Activated T-helper 9 cell treated with anti-CD3 and anti-CD28 coated beads, Interleukin-2, amount 50 U/mL, for 16 hours (primary cell): Measurements from ENCODE around the gene PWP2.
"Not testable (repeated sequence)": the region's sequence is repeated elsewhere in the genome, so short reads cannot be mapped to it uniquely, and the experiment has no call there.

ENCODE experiments used
- DNase-seq: peaks from one replicate; pipeline ENCODE4 v3.0.0-alpha.2; 2020; ENCODE audit warnings: low read depth

Gene PWP2

DNA sequence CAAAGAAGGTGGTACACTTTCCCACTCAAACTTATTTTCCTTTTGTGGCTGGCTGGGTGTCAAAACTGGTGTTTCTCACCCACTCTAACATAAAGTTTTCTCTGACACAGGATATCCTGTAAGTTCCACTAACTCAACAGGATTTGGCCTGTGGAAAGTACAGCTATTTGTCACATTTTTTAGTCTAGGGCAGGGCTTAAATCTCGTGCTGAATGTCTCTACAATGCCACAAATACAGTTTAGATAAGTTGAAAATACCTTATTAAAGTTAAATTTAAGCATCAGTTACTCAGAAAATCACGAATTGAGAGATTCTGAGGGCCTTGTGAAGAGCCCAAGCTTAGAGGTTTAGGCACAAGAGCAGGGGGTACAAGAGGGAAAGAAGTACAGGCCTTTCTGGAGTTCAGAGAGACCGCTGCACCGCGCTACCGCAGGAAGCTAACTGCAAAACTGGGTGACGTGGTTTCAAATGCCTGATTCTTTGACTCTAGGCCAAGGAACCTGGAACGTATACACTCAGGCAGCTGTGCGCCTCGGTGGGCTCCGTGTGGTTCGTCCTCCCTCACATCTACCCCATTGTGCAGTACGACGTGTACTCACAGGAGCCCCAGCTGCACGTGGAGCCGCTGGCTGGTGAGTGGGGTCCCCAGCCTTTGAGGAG, 23.4 kb upstream of the PWP2 start:
- DNase-seq: peak; percentile 21

DNA sequence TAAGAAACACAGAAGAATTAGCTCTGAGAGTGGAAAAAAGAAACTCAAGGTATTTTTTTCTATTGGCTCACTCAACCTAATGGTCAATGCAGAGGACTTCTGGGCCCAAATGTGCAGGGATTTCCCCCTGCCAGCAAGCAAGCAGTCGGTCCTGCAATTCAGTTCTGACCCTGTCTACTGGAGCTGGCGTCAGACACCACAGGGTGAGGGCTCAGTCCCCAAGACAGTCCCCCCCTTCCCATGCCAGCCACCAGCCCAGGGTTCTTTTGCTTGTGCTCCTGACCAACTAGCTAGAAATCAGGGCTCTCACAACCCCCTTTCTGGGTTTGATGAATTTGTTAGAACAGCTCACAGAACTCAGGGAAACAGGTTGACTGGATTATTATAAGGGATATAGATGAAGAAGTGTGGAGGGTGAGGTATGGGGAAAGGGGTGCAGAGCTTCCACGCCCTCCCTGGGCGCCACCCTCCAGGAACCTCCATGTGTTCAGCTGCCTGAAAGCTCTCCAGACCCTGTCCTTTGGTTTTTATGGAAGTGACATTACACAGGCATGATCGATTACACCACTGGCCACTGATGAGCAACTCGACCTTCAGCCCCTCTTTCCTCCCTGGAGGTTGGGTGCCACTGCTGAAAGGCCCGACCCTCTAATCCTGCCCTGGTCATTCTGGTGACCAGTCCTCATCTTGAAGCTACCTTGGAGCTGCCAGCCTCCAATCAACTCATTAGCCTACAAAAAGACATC, 22.5 kb upstream of the PWP2 start:
- no peak for DNase-seq

DNA sequence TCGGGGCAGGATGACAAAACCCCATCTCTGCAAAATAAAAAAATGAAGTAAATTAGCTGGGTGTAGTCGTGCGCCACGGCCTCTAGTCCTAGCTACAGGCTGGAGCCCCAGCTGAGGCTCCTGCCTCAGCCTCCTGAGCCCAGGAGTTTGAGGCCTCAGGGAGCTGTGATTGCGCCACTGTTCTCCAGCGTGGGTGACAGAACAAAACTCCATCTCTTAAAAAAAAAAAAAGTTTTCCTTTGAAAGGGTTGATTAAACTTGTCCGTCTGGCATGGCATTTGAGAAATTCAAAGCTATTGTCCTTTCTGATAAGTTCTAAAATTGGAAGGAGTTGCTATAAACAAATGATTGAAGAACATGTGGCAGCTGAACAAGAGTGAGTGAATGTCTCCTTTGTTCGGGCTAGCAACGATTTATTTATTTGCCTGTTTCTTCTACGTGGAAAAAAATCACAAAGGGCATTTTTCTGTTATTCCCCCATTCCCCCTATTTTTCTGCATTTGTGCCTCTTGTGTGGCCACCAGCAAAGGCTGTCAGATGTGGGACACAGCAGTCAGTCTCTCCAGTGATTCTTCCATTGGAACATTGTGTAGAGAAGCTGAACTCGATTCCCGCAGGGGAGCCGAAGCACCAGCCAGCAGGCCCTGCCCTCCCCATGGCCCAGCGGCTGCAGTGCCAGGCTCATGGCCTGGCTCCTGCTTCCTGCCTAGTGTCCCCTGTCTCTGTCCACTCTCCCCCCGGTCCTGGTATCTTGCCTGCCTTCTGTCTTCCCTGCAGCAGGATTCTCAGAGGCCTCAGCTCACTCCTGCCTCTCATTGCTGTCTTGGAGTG, 21.5 kb upstream of the PWP2 start:
- DNase-seq: no peak

DNA sequence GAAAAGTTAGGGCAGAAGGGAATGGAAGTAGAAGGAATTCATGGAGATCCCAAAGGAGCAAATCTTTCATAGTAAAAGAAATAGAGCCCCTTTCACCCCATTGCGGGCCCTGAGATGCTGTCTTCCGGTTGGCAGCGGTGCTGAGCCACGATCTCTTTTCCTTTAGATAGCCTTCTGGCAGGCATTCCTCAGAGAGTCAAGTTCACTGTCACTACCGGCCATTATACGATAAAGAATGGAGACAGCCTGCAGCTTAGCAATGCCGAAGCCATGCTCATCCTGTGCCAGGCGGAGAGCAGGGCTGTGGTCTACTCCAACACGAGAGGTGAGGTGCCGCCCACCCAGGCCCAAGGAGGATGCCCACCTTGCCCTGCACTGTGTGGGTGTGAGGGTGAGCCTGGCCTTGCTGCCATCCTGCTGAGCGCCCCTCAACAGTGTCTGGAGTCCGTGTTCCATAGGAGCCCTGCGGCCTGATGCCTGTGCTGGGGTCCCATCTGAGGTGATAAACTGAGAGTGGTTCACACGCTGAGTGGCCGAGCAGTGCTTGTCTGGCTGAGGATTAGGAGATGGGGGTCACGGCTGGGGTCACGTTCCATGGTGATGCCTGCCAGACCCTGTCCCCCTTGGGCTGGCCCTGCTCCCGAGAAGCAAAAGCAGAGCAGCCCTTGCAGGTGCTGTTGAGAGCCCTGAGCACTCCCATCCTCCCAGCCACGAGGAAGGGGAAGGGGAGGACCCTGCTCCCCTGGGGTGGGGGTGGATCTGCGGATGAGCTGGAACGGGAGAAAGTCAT, 20.4 kb upstream of the PWP2 start:
- no peak for DNase-seq

DNA sequence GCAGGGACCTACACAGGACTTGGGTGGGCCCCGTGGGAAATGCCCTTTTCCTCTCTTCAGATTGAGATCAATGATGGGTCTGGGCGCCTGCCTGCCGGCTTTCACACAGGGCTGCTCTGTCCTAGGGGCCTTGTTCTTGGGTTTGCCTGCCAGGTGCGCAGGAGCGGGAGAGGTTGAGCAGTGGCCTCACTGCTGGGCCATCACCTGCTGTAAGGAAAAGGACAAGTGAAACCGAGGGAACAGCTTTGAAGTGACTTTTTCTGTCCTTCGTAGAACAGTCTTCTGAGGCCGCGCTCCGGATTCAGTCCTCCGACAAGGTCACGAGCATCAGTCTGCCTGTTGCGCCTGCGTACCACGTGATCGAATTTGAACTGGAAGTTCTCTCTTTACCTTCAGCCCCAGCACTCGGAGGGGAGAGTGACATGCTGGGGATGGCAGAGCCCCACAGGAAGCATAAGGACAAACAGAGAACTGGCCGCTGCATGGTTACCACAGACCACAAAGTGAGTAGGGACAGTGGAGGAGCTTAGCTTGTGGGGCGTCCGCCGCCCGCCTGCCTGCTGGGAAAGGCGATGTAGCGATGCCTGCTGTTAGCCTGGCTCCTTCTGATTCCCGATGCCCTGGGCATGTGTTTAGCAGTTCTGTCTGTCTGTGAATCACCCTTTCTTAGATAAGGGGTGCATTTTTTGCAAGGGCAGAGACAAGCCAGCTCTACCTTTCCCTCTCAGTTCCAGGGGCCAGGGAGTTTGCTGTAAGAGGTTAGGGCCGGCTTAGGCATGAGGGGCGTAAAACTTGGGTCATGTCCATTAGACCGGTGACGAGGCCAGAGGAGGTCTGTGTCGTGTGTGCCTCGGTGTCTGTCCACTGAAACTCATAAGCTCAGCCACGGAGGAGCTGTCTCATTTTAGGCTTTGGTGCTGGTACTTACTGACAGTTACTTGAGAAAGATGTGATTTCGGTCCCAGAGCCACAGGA, 19.5 kb upstream of the PWP2 start:
- no peak for DNase-seq

DNA sequence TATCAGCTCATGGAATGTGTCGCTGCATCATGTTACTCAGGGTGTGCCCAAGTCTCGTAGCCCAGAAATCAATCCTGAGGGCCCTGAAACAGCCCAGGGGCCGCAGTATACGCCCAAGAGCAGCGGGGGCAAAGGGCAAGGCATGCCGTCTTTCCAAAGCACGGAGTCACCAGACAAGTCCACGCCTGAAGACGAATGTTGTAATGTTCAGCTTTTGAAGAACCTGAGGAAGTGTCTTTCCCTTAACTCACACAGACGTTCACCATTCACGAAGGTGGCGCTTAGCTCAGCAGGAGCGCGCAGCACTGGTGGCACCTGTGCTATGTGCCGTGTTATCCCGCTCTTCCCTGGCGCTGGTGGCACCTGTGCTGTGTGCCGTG, 18.8 kb upstream of the PWP2 start:
- DNase-seq: no peak

DNA sequence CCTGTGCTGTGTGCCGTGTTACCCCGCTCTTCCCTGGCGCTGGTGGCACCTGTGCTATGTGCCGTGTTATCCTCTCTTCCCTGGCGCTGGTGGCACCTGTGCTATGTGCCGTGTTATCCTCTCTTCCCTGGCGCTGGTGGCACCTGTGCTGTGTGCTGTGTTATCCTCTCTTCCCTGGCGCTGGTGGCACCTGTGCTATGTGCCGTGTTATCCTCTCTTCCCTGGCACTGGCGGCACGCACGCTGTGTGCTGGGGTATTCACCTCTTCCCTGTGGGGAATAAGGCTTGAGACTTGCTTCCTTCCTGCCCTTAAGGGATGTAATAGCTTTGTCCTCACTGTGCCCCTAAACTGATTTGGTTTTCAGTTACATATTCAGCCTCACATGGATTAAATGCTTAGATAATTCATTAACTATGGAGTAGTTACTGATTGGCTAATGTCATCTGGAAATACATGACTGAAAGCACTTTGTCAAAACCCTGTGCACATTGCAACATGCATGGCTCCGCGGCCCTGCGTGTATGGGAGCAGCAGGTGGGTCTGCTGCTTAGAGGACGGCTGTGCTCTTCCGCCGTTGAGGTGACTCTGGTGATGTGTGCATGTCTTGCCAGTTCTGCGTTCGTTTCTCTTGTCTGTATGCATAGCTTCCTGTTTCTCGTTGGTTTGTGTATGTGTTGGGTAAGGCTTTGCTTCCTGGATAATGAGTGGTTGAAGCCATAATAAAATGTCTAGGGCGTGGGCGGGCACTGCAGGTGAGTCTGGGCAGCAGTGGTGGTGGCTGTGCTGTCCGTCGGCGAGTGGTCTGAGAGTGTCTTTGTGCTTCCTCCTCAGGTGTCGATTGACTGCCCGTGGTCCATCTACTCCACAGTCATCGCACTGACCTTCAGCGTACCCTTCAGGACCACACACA, 17.9 kb upstream of the PWP2 start:
- DNase-seq: no peak

DNA sequence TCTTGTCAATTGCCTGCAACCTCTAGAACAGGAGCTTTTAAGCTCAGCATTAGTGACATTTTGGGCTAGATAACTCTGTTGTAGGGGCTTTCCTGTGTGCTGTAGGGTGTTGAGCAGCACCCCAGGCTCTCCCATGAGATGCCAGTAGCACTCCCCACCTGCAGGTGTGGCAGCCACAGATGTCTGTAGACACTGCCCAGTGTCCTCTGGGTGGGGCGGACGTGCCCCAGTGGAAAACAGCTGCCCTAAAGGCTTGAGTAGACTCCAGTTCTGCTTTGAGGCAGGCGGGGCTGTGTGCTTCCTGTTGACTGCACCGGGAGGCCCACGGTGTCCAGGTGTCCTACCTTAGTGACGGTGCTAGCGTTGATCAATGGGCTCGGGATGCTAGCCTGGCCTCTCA, 16.9 kb upstream of the PWP2 start:
- DNase-seq: no peak

DNA sequence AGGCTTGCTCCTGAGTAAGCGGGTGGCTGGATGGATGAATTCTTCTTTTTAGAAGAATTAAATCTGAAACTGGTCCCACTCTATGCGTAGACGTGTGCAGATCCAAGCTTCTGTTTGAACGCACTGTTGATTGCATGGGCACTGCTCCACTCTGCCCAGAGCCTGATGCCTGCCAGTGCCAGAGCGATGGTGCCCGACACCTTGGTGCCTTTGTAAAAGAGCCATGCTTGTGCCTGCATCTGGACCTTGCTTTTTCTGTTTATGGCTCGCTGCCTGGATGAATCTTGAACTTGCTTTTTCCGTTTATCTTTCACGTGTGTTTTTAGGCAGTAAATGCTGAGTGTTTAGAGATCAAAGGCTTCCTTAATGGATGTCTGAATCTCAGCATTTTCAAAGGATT, 15.0 kb upstream of the PWP2 start:
- DNase-seq: no peak

DNA sequence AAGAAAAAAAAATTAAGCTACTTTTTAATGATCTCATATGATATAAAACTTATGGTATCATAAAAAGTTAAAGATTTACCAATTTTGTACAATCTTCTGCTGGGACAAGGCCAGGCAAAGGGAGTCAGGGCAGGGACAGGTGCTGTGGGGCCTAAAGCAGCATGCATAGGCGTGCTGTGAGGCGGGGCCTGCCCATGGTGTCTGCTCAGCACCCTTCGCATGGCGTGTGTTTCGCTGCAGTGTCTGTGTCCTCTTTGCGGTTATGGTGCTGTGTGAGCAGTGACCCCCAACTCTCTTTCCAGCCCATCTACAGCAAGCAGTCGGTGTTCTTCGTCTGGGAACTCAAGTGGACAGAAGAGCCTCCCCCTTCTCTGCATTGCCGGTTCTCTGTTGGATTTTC, 13.4 kb upstream of the PWP2 start:
- DNase-seq: no peak

DNA sequence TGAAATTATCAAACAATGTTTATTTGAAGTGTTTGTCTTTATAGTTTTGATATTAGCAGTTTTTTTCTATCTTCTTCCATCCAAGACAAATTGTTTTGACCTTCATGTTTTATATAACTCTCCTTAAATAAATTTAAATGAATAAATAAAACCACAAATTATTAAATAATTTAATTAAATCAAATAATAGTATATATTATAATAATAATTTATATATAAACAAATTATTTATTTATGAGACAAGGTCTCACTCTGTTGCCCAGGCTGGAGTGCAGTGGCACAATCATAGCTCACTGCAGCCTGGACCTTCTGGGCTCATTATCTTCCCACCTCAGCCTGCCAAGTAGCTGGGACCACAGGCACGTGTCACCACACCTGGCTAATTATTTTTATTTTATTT, 12.4 kb upstream of the PWP2 start:
- no peak for DNase-seq

DNA sequence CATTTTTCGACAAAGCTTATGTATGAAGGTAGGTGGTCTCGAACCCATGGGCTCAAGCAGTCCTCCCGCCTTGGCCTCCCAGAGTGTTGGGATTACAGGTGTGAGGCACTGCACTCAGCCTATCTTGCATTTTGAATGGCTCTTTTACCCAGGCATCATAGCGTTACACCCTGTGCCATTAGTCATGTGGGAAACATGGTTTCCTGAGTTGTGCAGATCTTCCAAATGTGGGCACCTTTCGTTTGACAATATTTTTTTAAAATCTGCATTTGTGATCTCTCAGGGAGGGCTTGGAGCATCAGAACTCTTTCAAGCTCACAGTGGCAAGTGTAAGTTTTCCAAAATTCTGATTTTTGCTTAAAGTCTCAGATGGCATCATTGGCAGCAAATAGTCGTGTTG, 8.7 kb upstream of the PWP2 start:
- not testable (repeated sequence) for DNase-seq

DNA sequence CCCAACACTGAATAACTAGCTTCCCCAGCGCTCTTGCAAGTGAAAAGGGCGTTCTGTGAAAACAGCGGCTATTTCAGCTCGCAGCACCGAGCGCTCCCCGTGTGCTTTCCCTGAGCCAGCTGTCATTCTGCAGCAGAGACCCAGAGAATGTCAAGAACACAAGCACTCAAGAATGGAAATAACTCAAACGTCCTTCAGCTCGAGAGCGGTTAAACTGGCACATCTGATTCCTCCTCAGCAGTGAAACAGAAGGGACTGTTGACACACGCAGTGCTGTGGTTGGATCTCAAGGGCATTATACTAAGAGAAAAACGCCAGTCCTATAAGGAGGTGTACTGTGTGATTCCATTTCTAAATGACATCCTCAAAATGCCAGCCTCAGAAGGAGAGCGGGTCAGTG, 8.2 kb upstream of the PWP2 start:
- DNase-seq: not testable (repeated sequence)

DNA sequence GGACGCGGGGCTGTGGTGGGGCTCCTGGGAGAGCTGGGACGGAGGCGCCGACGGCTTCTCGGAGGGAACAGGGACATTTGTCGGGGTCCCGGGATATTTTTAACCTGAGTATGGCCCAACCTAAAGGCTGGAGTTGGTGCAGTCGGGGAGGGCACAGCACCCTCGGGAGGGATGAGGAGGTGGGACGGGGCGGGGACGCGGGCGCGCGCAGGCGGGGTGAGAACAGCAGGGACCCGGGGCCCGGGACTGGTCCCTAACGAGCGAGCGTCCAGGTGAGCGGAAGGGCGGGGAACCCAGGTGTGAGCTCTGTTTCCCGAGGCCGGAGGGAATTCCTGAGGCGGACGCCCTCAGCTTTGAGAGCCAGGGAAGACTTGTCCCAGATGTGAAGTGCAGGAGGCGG, 390 bp downstream of the PWP2 start:
- DNase-seq: not testable (repeated sequence)

DNA sequence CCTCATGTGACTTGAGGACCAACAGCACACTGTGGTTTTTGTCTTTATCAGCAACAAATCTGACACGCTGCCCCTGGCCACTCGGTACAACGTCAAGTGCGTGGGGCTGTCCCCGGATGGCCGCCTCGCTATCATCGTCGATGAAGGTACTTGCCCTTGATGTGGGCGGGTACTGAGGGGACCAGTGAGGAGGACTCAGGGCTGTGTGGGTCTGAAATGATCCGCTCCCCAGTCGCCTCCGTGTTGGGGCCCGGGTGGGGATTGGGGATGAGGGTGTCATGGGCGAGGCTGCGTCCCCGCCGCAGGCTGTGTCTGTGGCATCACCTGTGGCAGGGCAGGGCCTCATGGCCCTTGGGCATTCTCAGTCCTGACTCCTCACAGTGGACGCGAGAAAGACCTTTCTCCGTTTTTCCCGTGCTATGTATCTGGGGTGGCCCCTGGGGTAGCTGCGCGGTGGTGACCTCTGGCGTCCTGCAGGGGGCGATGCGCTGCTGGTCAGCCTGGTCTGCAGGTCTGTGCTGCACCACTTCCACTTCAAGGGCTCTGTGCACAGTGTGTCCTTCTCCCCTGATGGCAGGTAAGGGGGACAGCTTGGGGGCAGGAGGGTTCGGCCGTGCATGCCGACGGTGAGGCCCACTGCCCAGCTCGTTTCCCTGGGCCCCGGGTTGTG, 6.6 kb downstream of the PWP2 start:
- not testable (repeated sequence) for DNase-seq

DNA sequence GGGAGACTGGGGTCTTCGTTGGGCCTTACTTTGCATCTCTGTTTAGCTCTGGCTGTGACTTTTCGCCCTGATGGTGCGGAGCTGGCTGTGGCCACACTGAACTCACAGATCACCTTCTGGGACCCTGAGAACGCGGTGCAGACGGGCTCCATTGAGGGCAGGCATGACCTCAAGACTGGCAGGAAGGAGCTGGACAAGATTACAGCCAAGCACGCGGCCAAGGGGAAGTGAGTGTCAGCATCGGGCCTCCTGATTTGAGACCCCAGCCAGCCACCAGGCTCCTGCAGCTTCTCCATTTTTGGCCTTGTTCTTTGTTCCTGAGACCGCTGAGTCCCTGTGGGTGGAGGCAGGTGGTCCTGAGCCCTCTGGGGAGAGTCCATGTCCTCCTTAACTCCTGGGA, 14.9 kb downstream of the PWP2 start:
- not testable (repeated sequence) for DNase-seq

DNA sequence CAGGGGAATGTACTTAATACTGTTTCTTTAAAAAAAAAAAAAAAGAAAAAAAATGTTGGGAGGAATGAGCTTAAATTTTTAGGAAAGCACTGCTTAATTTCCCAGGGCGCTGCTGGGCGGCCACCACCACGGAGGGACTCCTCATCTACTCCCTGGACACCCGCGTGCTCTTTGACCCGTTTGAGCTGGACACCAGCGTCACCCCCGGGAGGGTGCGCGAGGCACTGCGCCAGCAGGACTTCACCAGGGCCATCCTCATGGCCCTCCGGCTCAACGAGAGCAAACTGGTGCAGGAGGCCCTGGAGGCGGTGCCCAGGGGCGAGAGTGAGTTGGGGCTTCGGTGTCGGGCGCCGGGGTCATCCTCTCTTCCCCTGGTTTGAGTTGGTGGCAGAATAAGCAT, 20.6 kb downstream of the PWP2 start:
- DNase-seq: not testable (repeated sequence)

DNA sequence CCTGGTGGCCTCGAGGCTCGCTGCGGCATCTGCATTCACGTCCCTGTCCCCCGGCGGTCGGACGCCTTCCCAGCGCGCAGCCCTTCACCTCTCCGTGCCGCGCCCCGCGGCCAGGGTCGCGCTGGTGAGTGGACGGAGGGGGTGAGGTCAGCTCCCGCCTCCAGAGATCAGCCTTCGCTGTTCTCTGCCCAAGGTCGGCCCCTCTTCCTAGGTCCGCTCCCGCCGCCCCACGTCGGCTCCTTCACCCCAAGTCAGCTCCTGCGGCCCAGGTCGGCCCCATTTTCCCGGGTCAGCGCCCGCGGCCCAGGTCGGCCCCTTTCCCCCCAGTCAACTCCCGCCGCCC, 26.5 kb downstream of the PWP2 start:
- not testable (repeated sequence) for DNase-seq

DNA sequence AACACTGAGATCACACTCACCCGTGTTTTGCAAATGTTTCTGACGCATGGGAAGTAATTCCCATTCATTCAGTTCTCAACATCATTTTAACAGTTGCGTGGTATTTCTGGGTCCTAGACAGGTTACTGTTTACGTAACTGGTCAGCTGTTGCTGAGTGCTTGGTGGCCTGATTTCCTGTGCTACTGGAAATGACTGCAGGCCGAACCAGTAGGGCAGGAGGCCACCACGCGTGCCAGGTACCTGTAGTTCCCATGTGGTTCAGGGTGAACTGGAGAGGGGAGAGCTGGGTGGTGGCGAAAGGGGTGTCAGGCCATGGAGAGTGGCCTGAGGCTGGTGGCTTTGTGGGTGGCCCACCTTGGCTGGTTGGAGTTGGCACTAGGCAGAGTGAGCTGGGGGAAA, 27.5 kb downstream of the PWP2 start:
- not testable (repeated sequence) for DNase-seq
